Fibroblast of the aortic adventitia (primary cell): Measurements from ENCODE around the gene GSDMA. TPM values are rescaled to one million over a fixed set of nuclear protein-coding genes. Genes with fewer than 3 reads are reported as not detected.

Experiments
- DNase-seq: peaks from one replicate; pipeline ENCODE4 v3.0.0-alpha.2; 2010; ENCODE audit warnings: low read depth
- H3K4me3 ChIP-seq: 2 replicates; pipeline ENCODE4 v1.5.1; 2011; ENCODE audit warnings: low read depth, mild to moderate bottlenecking, control low read depth, low read length, moderate library complexity
- total RNA-seq: library from RNA; depleted of rRNA; stranded (reverse); fragments of >200 nt; gene quantifications from 2 replicates; pipeline ENCODE4 v1.2.3, GENCODE V29; 2012; ENCODE audit warnings: low replicate concordance
- TF ChIP-seq, protein P1 (sequence below): IDR thresholded peaks from 2 replicates; pipeline ENCODE4 v1.5.1; 2011; ENCODE audit warnings: mild to moderate bottlenecking, low read length, control low read depth, inconsistent platforms; ENCODE audit not compliant: insufficient read depth

The GSDMA gene
- total RNA-seq, 1 donor = not detected

DNA sequence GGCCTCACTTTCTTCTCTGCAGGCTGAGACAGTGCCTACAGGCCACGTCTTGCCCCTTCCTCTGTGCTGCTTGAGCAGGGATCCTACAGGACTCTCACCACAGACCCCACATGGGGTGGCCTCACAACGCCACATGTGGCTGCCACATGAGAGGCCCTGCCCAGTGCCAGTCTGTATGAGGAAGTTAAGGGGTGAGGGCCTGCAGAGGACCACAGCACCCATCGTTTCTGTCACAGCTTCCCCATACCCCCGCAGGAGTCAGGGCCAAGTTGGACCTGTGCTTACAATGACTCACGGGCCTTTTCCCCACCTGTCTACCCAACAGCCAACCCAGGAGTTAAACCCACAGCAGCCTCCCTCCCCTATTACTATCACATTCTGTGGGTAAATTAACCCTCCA lies 41.5 kb upstream of the GSDMA start:
- no peak for DNase-seq
- TF ChIP-seq, protein P1, sequence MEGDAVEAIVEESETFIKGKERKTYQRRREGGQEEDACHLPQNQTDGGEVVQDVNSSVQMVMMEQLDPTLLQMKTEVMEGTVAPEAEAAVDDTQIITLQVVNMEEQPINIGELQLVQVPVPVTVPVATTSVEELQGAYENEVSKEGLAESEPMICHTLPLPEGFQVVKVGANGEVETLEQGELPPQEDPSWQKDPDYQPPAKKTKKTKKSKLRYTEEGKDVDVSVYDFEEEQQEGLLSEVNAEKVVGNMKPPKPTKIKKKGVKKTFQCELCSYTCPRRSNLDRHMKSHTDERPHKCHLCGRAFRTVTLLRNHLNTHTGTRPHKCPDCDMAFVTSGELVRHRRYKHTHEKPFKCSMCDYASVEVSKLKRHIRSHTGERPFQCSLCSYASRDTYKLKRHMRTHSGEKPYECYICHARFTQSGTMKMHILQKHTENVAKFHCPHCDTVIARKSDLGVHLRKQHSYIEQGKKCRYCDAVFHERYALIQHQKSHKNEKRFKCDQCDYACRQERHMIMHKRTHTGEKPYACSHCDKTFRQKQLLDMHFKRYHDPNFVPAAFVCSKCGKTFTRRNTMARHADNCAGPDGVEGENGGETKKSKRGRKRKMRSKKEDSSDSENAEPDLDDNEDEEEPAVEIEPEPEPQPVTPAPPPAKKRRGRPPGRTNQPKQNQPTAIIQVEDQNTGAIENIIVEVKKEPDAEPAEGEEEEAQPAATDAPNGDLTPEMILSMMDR = no peak
- no peak overlapping the region for H3K4me3 ChIP-seq

DNA sequence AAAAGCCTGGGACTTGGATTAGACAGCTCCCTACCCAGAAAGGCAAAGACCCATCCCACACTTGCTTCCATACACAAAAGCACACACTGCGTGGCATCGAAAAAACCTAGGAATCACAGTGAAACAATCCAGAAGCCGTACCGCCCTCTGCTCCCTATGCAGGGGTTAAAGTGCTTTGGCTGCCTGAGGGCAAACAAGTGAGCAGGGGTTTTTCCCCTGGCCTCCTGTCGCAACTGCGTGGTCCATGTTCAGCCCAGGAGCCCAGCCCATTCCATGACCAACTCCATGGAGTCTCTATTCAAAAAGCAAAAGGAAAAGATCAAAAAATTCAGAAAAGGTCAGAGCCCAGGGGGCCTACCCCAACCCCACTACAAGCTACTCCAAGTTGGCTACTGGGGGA lies 40.8 kb upstream of the GSDMA start:
- TF ChIP-seq, protein P1 = no peak
- H3K4me3 ChIP-seq = no peak overlapping the region
- no peak for DNase-seq

- TF ChIP-seq, protein P1 = no peak
- no peak for DNase-seq
- H3K4me3 ChIP-seq = no peak overlapping the region
Observed at GRCh38 chr17:39923230-39923629, 39.6 kb upstream of the GSDMA start.

GRCh38 chr17:39923836-39924690 lies 38.7 kb upstream of the GSDMA start:
- peak; percentile 35 for DNase-seq
- no peak overlapping the region for H3K4me3 ChIP-seq
- TF ChIP-seq, protein P1 = peak; percentile 43

- no peak overlapping the region for H3K4me3 ChIP-seq
- no peak for DNase-seq
- TF ChIP-seq, protein P1 = no peak
Observed at GRCh38 chr17:39924691-39925055, 38.1 kb upstream of the GSDMA start.

GRCh38 chr17:39925282-39926134 lies 37.3 kb upstream of the GSDMA start:
- peak overlapping the region; percentile 81 for H3K4me3 ChIP-seq
- TF ChIP-seq, protein P1 = no peak
- peak; percentile 7 for DNase-seq
